ENCODE measurements around the gene PDE6D.

- TF ChIP-seq CTCF (conservative IDR thresholded peaks at IDR 0.05; ENCODE audit: low read depth, low read length) = no peak
- TF ChIP-seq EZH2 (IDR thresholded peaks at IDR 0.05; ENCODE audit: low read length, unreplicated experiment) = no peak
These were observed 35.4 kb upstream of the PDE6D start for GRCh38 chr2:231816327-231817026.

All from PC-3 (cell line).